AG04449 (cell line): ENCODE data around the gene TRIM25.
A peak's percentile ranks its signal among the peaks of the same experiment; 100 is the strongest.
"Not testable (repeated sequence)": the region's sequence is repeated elsewhere in the genome, so short reads cannot be mapped to it uniquely, and the experiment has no call there.

Experiments
- CTCF ChIA-PET: fragments of 350-600 bp; formaldehyde crosslinking; extraction: SDS; loops from one replicate; lab custom pipeline; 2021; ENCODE audit warnings: antibody characterized with exemption; lab: Yijun Ruan, JAX
- POLR2A ChIA-PET: fragments of 400-600, 350-600 bp; formaldehyde crosslinking; extraction: SDS; loops from one replicate; lab custom pipeline; 2020; ENCODE audit warnings: antibody characterized with exemption, inconsistent platforms; lab: Yijun Ruan, JAX
- DNase-seq: peaks from one replicate; pipeline ENCODE4 v3.0.0-alpha.2; 2010; ENCODE audit warnings: low read depth, low spot score
- H3K4me3 ChIP-seq: 2 replicates; pipeline ENCODE4 v1.5.1; 2011; ENCODE audit warnings: low read depth, mild to moderate bottlenecking, control low read depth, low read length
- TF ChIP-seq, protein P1 (sequence below): IDR thresholded peaks from one replicate; pipeline ENCODE4 v1.5.1; 2011; ENCODE audit warnings: mild to moderate bottlenecking, moderate library complexity, low read length, control low read depth, inconsistent platforms; ENCODE audit not compliant: insufficient read depth; ENCODE audit errors: missing control alignments

TRIM25 gene

DNA sequence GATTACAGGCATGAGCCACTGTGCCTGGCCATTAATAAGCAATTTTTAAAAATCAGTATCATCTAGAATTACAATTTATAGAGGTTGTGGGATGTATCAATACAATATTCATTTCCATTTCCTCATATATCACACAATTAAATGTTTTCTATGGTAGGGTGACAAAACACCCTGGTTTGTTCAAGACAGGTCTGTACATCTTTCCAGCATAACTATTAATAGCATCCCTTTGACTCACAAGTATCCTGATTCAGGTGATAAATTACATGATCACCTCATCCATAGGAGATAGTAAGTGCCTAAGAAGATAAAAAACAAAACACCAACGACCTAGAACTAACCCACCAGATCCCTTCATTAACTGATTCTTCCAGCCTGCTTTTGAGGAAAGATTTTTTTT lies 33.9 kb upstream of the TRIM25 start:
- no peak for DNase-seq
- CTCF ChIA-PET, result interaction anchor here (8.8 kb wide), 1 partner anchor 127 kb away, joined by 258 read pairs; no protein-coding TSS in a partner anchor
- H3K4me3 ChIP-seq, result no peak overlapping the region
- POLR2A ChIA-PET, result no interaction called here
- TF ChIP-seq, protein P1, sequence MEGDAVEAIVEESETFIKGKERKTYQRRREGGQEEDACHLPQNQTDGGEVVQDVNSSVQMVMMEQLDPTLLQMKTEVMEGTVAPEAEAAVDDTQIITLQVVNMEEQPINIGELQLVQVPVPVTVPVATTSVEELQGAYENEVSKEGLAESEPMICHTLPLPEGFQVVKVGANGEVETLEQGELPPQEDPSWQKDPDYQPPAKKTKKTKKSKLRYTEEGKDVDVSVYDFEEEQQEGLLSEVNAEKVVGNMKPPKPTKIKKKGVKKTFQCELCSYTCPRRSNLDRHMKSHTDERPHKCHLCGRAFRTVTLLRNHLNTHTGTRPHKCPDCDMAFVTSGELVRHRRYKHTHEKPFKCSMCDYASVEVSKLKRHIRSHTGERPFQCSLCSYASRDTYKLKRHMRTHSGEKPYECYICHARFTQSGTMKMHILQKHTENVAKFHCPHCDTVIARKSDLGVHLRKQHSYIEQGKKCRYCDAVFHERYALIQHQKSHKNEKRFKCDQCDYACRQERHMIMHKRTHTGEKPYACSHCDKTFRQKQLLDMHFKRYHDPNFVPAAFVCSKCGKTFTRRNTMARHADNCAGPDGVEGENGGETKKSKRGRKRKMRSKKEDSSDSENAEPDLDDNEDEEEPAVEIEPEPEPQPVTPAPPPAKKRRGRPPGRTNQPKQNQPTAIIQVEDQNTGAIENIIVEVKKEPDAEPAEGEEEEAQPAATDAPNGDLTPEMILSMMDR, result no peak

- TF ChIP-seq, protein P1, result no peak
- POLR2A ChIA-PET, result no interaction called here
- no peak overlapping the region for H3K4me3 ChIP-seq
- CTCF ChIA-PET, result interaction anchor here (1.2 to 8.8 kb wide), 4 partner anchors 9 to 126 kb away, joined by 3 to 258 read pairs (median 5); partner anchors contain the start of gene COIL
- no peak for DNase-seq
Measured at GRCh38 chr17:56945938-56946505, 32.2 kb upstream of the TRIM25 start.

DNA sequence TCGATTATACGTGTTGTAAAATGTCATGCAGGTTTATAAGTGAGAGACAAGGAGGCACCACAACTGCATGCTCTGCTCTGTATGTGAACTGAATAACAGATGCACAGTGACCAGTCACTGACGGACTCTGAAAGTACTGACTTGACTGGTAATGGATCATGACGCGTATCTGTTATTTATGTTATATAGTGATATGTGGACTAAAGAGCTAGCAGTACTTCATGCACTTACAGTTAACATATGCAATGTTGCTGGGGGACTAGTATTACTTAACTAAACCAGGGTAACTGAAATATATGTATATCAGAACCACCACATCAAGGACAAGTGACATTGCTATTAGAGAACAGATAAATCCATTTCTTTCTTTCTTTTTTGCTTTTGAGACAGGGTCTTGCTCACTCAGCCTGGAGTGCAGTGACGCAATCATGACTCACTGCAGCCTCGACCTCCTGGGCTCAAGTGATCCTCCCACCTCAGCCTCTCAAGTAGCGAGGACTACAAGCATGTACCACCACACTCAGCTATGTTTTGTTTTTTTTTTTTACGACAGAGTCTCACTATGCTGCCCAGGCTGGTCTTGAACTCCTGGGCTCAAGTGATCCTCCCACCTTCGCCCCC lies 29.8 kb upstream of the TRIM25 start:
- TF ChIP-seq, protein P1, result no peak
- CTCF ChIA-PET, result interaction anchor here (0.9 to 8.8 kb wide), 4 partner anchors 11 to 123 kb away, joined by 3 to 258 read pairs (median 8); no protein-coding TSS in a partner anchor

GRCh38 chr17:56939869-56940484 lies 26.1 kb upstream of the TRIM25 start:
- TF ChIP-seq, protein P1, result peak; percentile 25
- H3K4me3 ChIP-seq, result no peak overlapping the region
- DNase-seq, result no peak
- ChIA-PET POLR2A (no interaction called here), CTCF (interaction anchor here (0.8 to 8.8 kb wide), 19 partner anchors 9 to 224 kb away, joined by 3 to 258 read pairs (median 4); partner anchors contain the start of gene COIL)

More for the DNA sequence above, 29.8 kb upstream of the TRIM25 start:
- H3K4me3 ChIP-seq, result no peak overlapping the region
- no peak for DNase-seq
- POLR2A ChIA-PET, result no interaction called here

GRCh38 chr17:56938206-56938605 lies 24.4 kb upstream of the TRIM25 start:
- CTCF ChIA-PET, result interaction anchor here (0.9 to 1.1 kb wide), 2 partner anchors 115 to 119 kb away, joined by 3 to 13 read pairs; no protein-coding TSS in a partner anchor
- DNase-seq, H3K4me3 ChIP-seq, POLR2A ChIA-PET: not testable (repeated sequence)

GRCh38 chr17:56937687-56938086 lies 23.8 kb upstream of the TRIM25 start:
- CTCF ChIA-PET, result interaction anchor here (0.9 to 2.3 kb wide), 3 partner anchors 114 to 118 kb away, joined by 3 to 38 read pairs (median 13); no protein-coding TSS in a partner anchor
- TF ChIP-seq, protein P1, result no peak
- no peak for DNase-seq
- no peak overlapping the region for H3K4me3 ChIP-seq
- POLR2A ChIA-PET, result no interaction called here
